LHCN-M2 (cell line): ENCODE results near the gene CERS1. TPM values are rescaled to one million over a fixed set of nuclear protein-coding genes. Genes with fewer than 3 reads are reported as not detected.

Source experiments
- DNase-seq: peaks from one replicate; pipeline ENCODE4 v3.0.0-alpha.2; 2012; ENCODE audit warnings: low read depth
- total RNA-seq: library from RNA; depleted of rRNA; stranded (reverse); fragments of >200 nt; gene quantifications from 2 replicates; pipeline ENCODE4 v1.2.3, GENCODE V29; 2014

CERS1 gene
- total RNA-seq, 1 experiment from 2014 or later = 2.5 TPM

DNA sequence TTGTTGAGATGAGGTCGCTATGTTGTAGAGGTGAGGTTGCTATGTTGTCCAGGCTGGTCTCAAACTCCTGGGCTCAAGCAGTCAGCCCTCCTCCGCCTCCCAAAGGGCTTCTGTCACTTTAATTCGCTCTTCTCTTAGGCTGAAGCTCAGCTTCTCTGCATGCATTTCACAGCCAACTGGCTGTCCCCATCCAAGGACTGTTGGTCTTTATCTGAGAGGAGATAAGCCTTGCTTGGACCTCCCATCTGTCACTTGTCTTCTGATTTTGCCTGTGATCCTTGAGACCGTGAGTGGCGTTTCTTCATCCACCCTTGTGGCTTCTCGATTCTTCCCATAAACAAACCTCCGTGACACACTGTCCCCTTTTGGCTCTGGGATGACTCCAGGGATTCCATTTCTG is 24.4 kb downstream of the CERS1 start:
- DNase-seq = no peak

DNA sequence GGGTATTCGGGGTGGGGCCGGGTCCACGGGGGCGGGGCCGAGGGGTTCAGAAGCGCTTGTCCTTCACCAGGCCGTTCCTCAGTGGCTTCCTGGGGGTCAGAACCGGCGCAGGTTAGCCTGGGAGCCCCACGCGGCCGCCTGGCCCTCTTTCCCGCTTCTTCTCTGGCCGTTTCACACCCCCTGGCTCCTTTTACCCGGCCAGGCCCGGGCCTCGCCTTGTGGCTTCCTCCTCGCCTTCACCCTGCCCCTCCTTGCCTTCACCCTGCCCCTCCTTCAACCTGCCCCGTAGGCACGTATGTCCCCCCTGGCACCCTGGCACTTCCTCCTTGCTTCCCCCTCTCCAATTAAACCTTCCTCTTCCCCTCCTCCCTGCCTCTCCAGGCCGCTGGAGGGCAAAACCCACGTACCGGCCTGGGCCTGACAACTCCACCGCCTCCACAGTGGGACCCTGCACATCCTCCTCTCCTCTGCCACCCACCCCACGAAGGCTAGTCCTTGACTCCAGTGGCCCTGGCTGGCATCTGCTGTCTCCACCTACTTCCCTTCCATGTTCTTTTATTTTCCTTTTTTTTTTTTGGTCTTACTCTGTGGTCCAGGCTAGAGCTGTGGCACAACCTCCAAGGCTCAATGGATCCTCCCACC is 25.3 kb downstream of the CERS1 start:
- no peak for DNase-seq

DNA sequence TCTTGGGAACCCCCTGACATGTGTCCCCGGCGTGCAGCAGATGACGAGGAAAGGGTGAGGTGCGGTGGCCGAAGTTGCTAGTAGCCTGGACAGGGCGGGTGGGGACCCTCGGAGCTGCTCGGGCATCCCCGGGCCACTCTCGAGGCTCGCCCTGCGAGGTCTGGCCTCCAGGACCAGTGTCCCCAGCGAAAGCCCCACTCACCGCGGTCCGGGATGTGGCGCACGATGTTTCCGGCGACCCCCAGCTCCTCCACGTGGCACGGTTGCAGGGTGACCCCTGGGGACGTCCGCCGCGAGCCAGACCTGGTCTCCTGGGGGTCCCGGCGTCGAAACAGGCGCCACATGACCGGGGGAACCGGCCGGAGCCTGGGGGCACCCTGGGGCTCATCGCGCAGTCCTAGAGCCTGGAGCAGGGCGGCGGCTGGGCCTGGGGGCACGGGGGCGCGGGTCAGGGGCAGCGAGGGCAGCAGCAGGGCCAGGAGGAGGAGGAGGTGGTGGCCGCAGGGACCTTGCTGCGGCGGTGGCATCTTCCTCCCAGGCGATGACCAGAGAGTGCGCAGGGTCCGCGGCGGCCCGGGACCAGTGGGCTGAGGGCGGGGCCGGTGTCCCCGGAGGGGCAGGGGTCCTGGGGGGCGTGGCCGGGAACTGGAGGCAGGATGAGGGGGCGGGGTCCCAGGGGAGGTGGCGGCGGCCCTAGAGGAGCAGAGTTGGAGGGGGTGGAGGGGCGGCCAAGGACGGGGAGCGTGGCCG is 26.0 kb downstream of the CERS1 start:
- no peak for DNase-seq

DNA sequence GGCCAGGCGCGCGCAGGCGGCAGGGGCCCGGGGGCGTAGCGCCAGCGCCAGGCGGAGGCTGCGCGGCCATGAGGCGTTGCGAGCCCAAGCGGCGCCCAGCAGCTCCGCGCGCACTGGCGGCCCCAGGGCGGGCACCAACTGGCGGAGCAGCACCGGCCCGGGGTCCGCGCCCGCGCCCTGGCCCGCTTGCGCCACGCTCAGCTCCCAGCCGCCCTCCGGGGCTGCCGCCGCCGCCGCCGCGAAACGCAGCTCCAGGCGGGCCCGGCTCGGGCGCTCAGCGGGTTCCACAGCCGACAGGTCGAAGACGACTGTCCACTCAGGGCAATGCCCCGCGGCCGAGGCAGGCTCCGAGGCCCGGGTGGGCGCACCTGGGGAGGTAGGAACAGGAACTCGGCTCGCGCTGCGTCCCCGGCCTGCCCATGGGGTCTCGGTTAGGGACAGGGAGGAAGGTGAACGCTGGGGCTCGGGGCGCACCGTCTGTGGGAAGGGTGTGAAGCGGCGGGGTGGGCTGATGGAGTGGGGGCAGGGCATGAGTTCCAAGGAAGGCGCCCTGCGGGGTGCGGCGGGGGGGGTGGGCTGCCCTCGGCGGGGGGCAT is 26.8 kb downstream of the CERS1 start:
- no peak for DNase-seq

GRCh38 chr19:18868380-18869022 is 27.5 kb downstream of the CERS1 start:
- DNase-seq = no peak

- DNase-seq = no peak
These were observed 28.2 kb downstream of the CERS1 start for GRCh38 chr19:18867751-18868150.

- DNase-seq = no peak
These were observed 28.8 kb downstream of the CERS1 start for GRCh38 chr19:18867199-18867598.

DNA sequence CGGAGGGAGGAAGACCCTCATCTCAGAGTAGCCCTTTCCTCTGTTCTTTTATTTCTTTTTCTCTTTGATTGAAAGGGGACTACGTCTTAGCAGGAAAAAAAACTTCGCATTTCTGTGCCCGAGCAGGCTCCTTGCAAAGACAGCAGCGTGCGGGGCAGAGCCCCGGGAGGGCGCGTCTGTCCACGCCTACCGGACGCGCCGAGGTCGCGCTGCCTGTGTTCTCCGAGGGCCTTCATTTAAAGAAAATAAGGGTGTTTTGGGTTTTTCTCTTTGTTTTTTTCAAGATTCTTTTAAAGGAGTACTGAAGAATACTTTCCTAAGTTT is 29.2 kb downstream of the CERS1 start:
- DNase-seq = no peak

DNA sequence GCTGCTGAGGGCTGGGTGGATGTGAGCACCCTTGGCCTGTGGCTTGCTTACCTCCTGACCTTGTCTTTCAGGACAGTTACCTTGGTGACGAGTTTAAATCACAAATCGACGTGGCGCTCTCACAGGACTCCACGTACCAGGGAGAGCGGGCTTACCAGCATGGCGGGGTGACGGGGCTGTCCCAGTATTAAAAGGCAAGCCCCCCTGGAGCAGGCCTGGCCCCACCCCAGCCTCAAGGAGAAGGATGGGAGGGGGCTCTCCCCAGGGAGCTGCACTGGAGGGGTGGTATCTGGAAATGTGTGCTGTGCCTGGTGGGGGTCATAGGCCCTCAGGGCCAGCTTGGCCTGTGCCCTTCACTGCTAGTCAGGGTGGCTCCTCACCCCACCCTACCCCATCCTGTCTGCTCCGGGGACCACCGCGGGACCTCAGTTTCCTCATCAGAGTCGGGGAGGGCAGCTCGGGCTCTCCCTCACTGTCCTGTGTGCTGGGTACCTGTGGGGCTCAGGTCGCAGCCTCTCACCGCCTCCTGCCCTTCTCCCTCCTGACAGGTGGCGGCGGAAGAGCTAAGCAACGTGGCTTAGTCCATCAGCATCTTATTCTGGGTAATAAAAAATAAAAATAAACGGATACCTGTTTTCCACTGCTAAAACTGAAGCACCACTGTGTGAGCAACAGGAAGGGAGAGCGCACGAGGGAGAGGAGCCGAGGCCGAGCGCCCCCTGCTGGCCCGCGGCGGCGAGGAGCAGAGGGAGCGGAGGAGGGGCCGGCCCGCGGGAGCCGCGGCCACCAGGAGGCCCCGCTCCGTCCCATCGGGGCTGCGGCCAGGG is 29.8 kb downstream of the CERS1 start:
- no peak for DNase-seq

GRCh38 chr19:18865106-18865972 is 30.6 kb downstream of the CERS1 start:
- DNase-seq = no peak

- DNase-seq = no peak
These were observed 32.1 kb downstream of the CERS1 start for GRCh38 chr19:18863843-18864362.

GRCh38 chr19:18862976-18863842 is 32.7 kb downstream of the CERS1 start:
- no peak for DNase-seq

DNA sequence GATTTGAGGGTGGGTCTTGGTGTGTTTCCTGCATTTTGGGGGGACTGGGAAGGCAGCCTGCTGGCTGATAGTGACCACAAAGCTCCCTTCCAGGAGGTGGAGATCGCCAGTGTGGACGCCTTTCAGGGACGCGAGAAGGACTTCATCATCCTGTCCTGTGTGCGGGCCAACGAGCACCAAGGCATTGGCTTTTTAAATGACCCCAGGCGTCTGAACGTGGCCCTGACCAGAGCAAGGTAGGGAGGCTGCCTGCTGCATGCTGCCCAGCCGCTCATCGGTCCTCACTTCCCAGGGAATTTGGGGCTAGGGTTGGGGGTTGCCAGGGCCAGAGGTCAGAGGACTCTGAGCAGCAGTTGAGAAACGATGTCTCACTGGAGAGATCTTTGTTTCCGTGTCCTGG is 34.0 kb downstream of the CERS1 start:
- DNase-seq = no peak

GRCh38 chr19:18861235-18861634 is 34.7 kb downstream of the CERS1 start:
- no peak for DNase-seq

DNA sequence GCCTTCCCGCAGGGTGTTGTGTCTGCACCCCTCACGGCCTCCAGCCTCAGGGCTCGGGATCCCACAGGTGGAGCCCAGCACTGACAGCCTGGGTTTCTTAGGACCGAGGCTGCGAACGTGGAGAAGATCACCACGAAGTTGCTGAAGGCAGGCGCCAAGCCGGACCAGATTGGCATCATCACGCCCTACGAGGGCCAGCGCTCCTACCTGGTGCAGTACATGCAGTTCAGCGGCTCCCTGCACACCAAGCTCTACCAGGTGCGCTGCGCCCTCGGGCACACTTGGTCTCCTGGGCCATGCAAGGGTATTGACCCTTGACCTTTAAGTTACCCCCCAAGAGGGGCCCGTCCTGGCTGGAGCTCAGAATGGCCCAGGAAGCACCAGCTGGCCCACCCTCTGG is 35.2 kb downstream of the CERS1 start:
- no peak for DNase-seq

GRCh38 chr19:18860302-18860700 is 35.7 kb downstream of the CERS1 start:
- no peak for DNase-seq

DNA sequence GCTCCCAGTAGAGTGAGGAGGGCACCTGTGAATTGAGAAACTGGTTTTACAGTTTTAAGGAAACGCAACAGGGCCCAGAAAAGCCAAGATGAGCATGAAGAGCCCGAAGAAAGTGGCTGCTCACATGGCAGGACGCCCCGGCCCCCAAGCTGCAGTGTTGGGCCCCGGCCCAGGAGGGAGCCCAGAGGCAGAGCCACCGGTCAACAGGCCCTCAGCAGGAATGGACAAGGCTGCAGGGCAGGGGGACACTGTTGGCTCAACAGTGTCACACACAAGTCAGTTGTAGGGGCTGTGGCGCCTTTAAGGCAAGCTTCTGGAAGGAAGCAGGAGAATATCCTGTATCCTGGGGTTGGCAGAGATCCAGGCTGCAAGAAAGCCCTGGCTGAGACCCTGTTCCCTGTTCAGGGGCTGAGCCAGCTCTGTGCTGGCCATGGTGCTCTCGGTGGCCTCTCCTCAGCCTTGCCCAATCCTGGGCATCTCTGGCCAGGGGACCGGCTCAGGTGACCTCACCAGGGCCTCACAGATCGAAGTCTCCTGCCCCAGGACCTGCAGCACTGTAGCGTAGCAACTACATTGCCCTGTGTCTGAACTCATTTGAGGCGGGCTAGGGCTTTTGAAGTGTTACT is 36.2 kb downstream of the CERS1 start:
- no peak for DNase-seq

- DNase-seq = no peak
These were observed 36.9 kb downstream of the CERS1 start for GRCh38 chr19:18858906-18859646.
